Progenitor cell of endocrine pancreas (in vitro differentiated cells): Measurements from ENCODE around the gene CASK. TPM values are rescaled to one million over a fixed set of nuclear protein-coding genes. Genes with fewer than 3 reads are reported as not detected.

Source experiments
- DNase-seq: peaks from one replicate; pipeline ENCODE4 v3.0.0; 2021; ENCODE audit warnings: low spot score; ENCODE audit not compliant: unreplicated experiment
- H3K27ac Mint-ChIP-seq: 2 replicates; pipeline ENCODE4 v1.8.0; 2021; ENCODE audit warnings: mild to moderate bottlenecking, moderate library complexity, mixed read lengths
- H3K27me3 Mint-ChIP-seq: 2 replicates; pipeline ENCODE4 v1.8.0; 2021; ENCODE audit warnings: mixed read lengths
- H3K36me3 Mint-ChIP-seq: 2 replicates; pipeline ENCODE4 v1.8.0; 2022; ENCODE audit warnings: mixed read lengths; ENCODE audit not compliant: insufficient read depth
- H3K4me1 Mint-ChIP-seq: 2 replicates; pipeline ENCODE4 v1.8.0; 2021; ENCODE audit warnings: low read depth, mixed read lengths
- H3K4me3 Mint-ChIP-seq: 2 replicates; pipeline ENCODE4 v1.8.0; 2021; ENCODE audit warnings: low read depth, mild to moderate bottlenecking, moderate library complexity, mixed read lengths
- H3K9me3 Mint-ChIP-seq: 2 replicates; pipeline ENCODE4 v1.8.0; 2021; ENCODE audit warnings: low read depth, mixed read lengths
- total RNA-seq: library from RNA; stranded (reverse); gene quantifications from 2 replicates; pipeline ENCODE4 v1.2.1, GENCODE V29; 2021
- TF ChIP-seq, protein P1 (sequence below): fragments of 200-600 bp; sonication (generic); IDR thresholded peaks from one replicate; pipeline ENCODE4 v1.5.0; 2021; ENCODE audit warnings: antibody characterized with exemption, mild to moderate bottlenecking; ENCODE audit not compliant: unreplicated experiment

CASK gene
- total RNA-seq, 1 donor from 2014 or later = 68.3 TPM

- TF ChIP-seq, protein P1, sequence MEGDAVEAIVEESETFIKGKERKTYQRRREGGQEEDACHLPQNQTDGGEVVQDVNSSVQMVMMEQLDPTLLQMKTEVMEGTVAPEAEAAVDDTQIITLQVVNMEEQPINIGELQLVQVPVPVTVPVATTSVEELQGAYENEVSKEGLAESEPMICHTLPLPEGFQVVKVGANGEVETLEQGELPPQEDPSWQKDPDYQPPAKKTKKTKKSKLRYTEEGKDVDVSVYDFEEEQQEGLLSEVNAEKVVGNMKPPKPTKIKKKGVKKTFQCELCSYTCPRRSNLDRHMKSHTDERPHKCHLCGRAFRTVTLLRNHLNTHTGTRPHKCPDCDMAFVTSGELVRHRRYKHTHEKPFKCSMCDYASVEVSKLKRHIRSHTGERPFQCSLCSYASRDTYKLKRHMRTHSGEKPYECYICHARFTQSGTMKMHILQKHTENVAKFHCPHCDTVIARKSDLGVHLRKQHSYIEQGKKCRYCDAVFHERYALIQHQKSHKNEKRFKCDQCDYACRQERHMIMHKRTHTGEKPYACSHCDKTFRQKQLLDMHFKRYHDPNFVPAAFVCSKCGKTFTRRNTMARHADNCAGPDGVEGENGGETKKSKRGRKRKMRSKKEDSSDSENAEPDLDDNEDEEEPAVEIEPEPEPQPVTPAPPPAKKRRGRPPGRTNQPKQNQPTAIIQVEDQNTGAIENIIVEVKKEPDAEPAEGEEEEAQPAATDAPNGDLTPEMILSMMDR = no peak
- DNase-seq = no peak
- H3K4me1 Mint-ChIP-seq = no peaks in the 10 kb centered on the region
- H3K27ac Mint-ChIP-seq = no peak overlapping the region
- H3K4me3 Mint-ChIP-seq = no peak overlapping the region
- peaks cover 24% of the 10 kb centered on the region for H3K9me3 Mint-ChIP-seq
- H3K36me3 Mint-ChIP-seq = peaks cover 5% of the 10 kb centered on the region
- H3K27me3 Mint-ChIP-seq = no peaks in the 10 kb centered on the region
These were observed 37.6 kb downstream of the CASK start for GRCh38 chrX:41885724-41886123.

- Mint-ChIP-seq H3K4me3 (no peak overlapping the region), H3K36me3 (peaks cover 2% of the 10 kb centered on the region), H3K9me3 (peaks cover 12% of the 10 kb centered on the region), H3K27ac (no peak overlapping the region), H3K27me3 (no peaks in the 10 kb centered on the region), H3K4me1 (no peaks in the 10 kb centered on the region)
- no peak for DNase-seq
- TF ChIP-seq, protein P1 = no peak
These were observed 42.2 kb downstream of the CASK start for GRCh38 chrX:41881166-41881565.

DNA sequence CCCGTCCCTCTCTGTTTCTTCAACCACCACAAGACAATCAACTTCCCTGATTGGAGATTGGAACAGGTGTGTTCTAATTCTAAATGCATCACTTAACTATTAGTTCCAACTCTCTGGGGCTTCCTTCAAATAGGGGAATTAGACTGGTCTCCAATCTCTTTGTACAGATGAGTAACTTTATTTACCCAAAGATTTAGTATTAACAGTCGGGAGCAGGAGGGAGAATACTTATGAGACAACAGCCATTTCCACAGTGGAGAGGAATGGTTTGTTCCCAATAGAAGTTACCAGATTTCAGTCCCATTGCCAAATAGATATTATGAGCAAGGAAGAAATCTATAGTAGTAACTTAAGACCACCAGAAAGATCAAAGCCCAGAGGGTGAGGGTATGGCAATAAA lies 46.2 kb downstream of the CASK start:
- Mint-ChIP-seq H3K27me3 (no peaks in the 10 kb centered on the region), H3K36me3 (peaks cover 2% of the 10 kb centered on the region), H3K4me1 (no peaks in the 10 kb centered on the region), H3K9me3 (peaks cover 21% of the 10 kb centered on the region), H3K27ac (no peak overlapping the region), H3K4me3 (no peak overlapping the region)
- TF ChIP-seq, protein P1 = no peak
- DNase-seq = no peak

GRCh38 chrX:41875142-41875541 lies 48.2 kb downstream of the CASK start:
- Mint-ChIP-seq H3K36me3 (peaks cover 2% of the 10 kb centered on the region), H3K27me3 (no peaks in the 10 kb centered on the region), H3K27ac (no peak overlapping the region), H3K4me3 (no peak overlapping the region), H3K4me1 (no peaks in the 10 kb centered on the region), H3K9me3 (peaks cover 16% of the 10 kb centered on the region)
- TF ChIP-seq, protein P1 = no peak
- no peak for DNase-seq

DNA sequence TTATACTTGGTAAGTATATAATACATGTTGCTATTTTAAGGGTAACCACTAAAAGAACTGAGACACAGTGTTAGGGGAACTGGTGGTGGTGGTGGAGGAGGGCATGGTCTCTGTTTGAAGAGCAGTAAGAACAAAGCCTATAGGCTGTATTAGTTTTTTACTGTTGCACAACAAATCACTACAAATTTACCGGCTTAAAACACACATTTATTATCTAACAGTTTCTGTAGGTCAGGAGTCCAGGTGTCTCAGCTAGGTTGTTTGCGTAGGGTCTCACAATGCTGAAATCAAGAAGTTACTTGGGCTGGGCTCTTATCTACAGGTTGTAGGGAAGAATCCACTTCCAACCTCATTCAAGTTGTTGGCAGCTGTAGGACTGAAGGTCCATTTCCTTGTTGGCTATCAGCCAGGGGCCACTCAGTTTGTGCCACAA lies 52.6 kb downstream of the CASK start:
- Mint-ChIP-seq H3K4me3 (no peak overlapping the region), H3K27ac (no peak overlapping the region), H3K36me3 (no peaks in the 10 kb centered on the region), H3K27me3 (no peaks in the 10 kb centered on the region), H3K9me3 (peaks cover 16% of the 10 kb centered on the region), H3K4me1 (no peaks in the 10 kb centered on the region)
- no peak for DNase-seq
- TF ChIP-seq, protein P1 = no peak
